Embryonic facial prominence (tissue), 1 donor: Measurements from ENCODE around the gene LAMP5.

Experiments used
- DNase-seq: peaks from one replicate; pipeline ENCODE4 v3.0.0-alpha.2; 2016; ENCODE audit errors: extremely low spot score

LAMP5 gene, protein sequence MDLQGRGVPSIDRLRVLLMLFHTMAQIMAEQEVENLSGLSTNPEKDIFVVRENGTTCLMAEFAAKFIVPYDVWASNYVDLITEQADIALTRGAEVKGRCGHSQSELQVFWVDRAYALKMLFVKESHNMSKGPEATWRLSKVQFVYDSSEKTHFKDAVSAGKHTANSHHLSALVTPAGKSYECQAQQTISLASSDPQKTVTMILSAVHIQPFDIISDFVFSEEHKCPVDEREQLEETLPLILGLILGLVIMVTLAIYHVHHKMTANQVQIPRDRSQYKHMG

DNA sequence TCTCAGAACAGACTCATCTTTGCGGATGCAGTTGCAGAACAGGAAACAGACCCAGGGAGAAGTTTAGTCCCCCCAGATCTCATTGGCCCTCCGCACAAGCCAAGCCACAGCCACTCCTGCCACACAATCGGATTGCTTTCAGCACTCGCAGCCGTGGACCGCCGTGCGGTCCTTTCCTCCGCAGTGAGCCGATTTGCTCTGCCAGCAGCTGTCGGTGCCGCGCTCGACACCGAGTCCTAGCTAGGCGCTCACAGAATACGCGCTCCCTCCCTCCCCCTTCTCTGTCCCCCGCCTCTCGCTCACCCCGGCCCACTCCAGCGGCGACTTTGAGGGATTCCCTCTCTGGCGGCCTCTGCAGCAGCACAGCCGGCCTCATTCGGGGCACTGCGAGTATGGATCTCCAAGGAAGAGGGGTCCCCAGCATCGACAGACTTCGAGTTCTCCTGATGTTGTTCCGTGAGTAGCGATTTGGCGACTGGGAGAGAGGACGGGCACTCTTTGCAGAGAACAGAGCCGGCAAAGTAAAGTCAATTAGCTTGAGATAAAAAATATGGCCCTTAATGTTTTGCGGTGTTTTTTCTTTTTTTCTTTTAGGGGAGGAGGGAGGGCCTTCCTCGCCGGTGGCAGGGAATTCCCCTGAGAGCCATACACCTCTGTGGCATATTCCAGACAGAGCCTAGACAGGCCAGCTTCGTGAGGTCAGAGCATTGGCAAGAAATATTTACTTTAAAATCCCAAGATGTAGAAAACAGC, at the start of gene LAMP5:
LAMP5 (plus strand) TSS at position 130 of the 753 bp plus-strand sequence; CDS start at position 393, 263 bp downstream.
- DNase-seq: peak; percentile 45

DNA sequence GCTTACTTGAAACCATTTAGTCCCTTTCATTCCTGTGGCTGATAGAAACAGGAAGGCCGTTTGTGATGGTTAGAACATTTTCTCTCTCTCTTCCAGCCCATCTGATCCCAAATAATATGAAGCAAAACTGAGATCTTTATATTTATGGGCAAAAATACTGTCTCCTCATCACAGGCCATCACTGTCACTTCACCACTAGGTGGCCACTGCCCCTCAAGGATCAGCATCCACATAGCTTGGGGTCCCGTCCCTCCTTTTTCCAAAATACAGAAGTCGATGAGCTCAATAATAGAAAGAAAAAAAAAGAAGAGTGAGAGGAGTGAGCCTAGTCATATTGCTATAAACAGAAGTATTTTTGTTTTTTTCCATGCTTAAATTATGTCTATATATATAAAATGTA, 46.4 kb upstream of the LAMP5 start:
- DNase-seq: no peak

DNA sequence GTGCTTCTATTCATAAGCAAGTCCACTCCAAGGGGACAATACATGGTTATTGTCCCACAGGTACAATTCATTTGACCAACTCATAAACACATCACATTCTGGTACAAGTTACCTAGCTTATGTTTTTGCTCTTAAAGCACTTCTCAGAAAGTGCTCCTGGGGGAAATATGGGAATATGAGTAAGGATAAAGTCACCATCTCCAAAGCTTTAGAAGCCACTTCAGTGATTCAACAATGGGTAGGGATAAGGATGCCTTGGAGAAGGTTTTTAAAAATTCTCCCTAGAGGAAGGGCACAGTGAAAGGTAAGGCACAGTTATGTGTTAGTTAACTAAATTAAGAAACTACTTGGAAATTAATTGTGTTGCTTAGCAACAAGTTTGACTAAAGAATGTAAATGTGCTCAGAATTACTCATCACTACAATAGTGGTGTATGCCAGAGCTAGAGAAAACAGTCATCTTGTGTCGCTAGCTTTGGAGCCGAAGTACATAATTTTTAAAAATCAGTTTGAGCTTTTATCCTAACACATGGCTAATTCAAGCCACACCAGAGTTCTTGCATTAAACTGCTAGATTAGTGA, 39.5 kb upstream of the LAMP5 start:
- DNase-seq: no peak

DNA sequence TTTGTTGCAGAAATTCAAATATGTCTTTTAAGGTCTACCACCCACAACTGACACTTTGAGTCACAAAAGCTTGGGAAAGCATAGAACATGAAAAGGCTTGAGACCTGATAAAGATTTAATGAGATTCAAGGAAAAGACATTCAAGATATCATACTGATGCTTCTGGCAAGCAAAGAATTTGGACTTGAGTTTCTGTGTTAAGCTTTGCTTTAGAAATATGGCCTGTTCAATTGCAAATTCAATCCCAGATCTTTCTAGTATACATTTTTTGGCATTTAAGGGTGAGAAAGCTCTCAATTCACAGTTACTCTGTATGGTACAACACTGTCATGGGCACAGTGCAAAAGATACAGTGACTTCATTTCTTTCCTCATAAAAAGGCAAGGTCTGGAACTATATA, 38.9 kb upstream of the LAMP5 start:
- no peak for DNase-seq

DNA sequence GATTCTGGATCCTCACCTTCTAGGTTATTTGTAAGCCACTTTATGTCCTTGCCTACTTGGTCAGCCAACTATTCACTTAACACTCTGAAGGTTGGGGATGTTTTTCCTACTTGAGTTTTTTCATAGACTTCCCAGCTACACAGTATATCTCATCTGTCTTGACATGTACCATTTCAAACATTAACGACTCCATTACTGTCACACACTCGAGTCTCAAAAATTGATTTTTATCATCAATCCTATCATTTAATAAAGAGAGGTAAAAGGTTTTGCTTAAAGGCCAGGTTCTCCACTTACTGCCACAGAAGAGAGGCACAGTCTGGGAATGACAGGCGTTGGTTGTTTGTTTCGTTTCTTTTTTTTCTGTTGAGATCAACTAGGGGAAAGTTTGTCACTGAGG, 38.2 kb upstream of the LAMP5 start:
- no peak for DNase-seq

DNA sequence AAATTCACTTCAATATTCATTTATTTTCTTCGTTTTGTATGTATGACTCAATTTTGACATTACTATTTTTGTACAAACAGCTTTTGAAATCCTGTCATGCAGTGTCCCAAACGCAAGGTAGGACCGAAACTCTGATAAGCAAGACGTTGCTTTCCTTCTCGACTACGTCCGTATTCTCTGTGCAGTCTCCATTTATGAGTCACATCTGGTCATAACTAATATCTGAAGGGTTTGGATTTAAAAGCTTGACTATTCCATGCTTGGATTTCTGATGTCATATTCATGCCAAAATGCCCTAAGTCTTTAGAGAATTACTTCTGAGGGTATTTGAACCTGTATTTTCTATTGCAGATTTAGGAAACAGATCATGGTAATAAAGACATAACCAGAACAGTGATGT, 37.8 kb upstream of the LAMP5 start:
- DNase-seq: no peak

DNA sequence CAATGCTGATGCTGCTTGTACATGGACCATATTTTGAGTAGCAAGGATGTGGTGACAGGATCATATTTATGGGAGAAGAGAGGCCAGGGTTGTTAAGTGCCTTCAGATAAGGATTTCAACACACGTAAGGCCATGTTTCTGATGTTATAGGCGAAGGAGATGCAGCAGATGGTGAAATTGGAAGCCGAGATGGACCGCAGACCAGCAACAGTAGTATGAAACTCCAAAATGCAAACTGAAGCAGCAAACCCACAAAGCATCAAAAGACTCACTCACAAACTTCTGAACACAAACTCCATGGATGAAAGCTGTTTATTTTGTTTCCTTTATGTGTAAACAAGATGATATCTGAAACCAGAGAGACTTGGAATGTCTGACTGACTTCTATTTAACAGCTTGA, 35.6 kb upstream of the LAMP5 start:
- no peak for DNase-seq

DNA sequence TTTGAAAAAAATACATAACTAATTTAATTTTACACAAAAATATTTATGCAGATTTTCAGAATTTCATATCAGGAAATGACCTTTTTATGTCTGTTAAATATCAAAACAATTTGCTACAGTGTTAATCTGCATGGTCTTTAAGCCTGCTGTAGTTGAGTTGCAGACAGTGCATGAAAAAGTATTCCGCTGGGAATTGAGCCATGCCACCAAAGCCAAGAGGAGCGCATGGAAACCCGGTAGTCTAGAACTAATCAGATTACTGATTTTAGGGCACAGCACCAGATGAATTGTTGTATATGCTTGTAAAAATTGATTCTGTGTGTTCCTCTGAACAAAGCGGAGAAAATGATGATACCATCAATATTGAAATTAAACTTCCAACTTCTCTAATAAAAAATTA, 34.3 kb upstream of the LAMP5 start:
- DNase-seq: no peak

DNA sequence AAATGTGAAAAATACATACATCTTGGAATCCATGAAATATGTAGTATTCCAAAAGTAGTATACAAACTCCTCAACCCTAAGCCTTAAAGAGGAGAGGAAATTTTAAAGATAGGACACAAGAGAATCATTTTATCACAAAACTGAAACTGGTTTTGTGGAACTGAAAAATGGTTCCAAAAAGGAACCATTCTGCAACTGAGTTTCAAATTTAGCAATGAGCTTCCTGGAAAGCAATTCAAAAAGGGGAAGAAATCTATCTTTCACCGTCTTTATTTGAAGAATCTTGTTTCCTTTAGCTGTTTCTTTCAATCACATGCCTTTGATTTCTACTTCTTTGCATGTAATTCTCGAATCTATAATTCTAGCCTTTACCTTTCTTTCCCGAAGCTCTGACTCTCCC, 32.2 kb upstream of the LAMP5 start:
- DNase-seq: no peak

DNA sequence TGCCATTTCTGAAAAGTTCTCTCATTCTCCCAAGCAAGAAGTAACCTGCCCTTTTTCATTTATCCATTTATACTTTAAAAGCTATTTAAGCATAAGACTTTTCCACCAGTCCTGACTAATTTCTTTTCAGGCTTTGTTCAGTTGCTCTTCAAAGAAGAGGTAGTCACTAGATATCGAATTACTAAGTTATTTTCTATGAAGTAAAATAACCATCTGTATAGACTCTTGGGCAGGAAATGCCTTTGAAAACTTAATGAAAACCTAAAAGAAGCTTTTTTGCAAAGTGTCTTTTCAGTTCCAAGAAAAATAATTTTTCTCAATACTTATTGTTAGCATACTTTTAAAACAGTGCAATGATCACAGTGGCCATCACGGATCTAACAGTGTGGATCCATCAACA, 31.3 kb upstream of the LAMP5 start:
- no peak for DNase-seq

DNA sequence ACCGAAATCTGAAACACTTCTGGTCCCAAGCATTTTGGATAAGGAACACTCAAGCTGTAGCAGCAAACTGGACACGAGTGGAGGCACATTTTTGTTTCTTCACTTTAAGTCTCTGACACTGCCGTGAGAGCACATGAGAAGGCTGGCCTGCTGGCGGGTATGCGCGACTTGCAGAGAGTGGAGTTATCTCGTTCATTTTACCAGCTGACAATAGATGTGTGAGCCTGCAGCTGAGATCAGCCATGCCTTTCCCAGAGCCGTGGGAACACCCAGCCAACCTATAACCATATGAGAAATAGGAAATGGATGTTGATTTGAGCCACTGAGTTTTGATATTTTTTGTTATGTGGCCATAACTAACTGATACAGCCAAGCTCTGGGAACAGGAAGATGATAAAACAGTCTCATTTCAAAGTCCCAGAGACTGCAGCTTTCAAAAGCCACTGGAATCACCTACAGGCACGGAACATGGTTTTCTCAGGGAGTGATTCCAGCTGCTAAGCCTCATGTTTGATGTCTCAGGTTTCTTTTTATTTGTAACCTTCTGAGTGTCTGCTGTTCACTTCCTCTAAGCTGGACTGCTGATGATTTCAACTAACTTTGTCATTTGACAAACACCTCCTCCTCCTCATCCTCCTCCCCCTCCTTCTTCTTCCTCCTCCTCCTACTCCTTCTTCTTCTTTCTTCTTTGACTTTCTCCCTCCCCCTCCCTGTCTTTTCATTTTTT, 28.6 kb upstream of the LAMP5 start:
- no peak for DNase-seq

DNA sequence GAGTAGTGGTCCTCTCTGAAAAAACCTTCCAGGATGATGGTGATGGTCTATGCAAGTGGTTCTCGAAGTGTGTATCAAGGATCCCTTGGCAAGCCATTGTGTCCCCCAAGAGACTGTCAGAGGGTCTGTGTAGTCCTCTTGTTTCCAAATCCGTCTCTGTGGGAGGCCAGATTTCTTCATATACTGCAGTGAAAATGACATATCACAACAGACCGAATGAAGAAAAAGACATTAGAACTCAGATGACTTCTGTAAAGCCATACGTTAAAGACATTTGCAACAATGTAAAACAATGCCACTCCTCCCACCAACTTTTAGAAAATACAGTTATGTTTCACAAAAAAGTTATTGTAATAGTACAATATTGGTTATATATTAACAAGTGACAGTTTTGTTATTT, 27.2 kb upstream of the LAMP5 start:
- no peak for DNase-seq

DNA sequence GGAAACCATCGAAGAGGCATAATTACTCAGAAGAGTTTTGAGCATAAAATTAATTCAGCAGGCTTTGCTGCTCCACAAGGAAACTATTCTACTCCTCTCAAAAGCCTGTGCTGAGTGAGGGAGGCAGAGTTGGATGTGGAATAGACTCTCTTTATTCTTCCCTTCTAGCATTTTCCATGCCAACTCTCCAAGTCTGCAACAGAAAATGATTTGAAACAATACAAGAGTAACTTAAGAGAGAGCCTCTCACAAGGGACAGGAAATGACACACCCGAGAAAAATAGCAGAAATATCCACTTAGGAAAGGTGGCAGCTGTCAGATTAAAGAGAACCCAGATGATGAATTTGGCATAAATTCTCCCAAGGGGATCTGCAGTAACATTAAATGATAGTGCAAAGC, 26.3 kb upstream of the LAMP5 start:
- DNase-seq: no peak

DNA sequence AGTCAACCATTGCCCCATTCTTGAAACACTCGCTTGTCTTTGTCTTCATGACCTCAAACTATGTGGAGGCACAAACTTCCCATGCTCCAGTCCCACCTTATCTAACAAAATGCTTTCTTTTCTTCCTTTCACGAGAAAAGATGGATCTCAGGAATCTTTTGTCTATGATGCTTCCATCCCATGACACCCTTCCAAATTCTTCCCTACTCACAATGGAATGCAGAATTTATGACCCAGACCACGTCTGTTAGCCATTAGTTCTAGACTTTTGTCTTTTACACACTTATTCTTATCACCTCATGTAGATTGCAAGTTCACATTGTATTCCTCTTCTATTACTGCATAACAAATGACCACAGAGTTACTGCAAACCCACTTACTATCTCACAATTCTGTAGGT, 24.2 kb upstream of the LAMP5 start:
- DNase-seq: no peak

DNA sequence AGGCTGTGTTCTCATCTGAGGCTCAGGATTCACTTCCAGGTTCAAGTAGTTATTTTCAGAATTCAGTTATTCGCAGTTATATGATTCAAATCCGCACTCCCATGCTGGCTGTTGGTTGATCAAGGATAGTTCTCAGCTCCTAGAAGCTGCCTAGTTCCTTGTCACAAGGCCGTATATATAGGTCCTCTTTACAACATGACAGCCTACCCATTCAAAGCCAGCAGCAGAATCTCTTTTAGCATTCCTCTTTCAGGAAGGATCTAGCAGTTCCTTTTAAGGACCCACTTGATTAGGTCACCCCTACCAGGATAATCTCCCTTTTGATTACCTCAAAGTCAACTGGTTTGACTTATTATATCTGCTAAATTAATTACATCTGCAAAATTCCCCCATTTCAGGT, 23.8 kb upstream of the LAMP5 start:
- DNase-seq: no peak

DNA sequence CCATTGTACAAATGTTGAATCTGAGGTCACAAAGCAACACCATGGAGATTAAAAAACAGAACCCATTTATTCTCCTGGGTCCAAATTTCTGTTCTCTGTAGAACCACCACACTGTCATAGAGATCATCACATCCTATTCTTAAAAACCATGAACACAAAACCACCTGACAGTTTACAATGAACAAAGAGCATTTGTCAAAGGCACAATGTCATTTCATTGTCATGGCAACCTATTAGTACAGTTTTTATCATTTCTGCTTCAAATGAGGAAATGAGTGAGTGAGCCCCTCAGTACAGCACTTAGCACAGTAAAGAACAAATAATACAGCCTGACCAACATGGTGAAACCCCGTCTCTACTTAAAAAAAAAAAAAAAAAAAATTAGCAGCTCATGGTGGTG, 23.1 kb upstream of the LAMP5 start:
- no peak for DNase-seq

DNA sequence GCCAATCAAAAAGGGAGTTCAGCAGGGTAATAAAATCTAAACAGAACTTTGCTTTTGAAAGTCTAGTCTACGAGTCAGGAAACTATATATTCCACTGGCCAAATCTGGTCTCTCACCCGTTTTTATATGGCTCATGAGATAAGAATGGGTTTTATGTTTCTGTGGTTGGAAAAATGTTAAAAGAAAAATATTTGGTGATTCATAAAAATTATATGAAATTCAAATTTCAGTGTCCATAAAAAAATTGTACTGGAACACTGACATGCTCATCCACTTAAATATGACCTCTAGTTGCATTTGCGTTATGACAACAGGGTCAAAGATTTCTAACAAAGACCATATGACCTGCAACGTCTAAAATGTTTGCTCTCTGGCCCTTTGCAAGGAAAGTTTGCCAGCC, 22.3 kb upstream of the LAMP5 start:
- DNase-seq: no peak

DNA sequence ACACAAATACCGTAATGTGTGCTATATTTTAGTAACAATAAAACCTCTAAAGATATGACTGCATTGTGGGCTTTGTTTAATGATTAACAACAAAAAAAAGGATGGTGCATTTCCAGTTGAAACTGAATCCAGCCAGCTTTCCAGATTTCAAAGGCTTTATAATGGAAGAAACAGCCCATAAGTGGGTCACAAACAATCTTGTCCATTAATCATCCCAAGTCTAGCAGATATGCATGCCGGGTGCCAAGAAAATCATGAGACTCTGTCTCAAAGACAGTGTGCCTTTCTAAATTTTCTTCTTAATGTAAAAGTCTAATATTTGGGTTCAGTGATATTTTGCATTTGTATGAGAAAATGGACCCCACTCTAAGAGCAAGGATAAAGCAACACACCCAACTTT, 20.6 kb upstream of the LAMP5 start:
- no peak for DNase-seq

DNA sequence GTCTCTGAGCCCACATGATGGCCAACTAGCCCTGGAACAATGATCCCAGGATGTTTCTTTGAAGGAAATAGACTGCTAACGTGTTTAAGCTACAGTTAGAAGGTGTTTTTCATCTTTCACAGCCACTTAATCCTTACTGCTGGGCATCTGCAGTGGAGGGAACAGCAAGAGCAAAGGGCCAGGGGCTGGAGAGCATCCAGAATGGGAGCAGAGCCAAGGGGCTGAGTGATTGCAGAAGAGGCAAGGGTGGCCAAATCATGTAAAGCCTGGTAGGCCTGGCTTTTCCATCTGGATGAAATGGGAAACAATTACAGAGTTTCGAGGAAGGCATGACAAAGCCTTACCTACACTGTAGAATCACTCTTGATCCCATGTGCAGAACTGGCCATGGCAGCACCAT, 18.7 kb upstream of the LAMP5 start:
- no peak for DNase-seq

DNA sequence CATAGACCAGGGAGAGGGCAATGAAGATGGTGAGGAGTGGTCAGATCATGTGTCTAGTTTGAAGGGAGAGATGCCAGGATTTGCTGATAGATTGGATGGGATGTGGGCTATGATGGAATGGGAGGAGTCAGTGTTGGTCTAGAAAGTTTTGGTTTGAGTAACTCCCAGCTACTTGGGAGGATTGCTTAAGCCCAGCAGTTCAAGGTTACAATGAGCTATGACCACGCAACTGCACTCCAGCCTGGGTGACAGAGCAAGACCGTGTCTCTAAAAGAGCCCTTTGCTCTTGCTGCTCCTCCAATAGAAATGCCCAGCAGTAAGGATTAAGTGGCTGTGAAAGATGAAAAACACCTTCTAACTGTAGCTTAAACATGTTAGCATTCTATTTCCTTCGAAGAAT, 18.2 kb upstream of the LAMP5 start:
- DNase-seq: no peak

DNA sequence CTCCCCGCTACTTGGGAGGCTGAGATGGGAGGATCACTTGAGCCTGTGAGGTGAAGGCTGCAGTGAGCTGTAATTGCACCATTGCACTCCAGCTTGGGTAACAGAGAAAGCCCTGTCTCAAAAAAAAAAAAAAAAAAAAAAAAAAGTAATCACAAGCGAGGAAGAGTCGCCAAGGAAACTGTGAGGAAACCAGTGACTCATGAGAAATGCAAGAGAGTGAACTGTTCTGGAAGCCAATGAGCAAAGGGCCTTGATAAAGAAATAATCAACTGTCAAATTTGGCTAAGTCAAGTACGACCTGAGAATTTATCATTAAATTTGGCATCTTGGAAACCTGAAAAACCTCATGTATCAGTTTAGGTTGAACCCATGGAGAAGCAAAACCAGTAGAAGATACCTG, 16.1 kb upstream of the LAMP5 start:
- no peak for DNase-seq

DNA sequence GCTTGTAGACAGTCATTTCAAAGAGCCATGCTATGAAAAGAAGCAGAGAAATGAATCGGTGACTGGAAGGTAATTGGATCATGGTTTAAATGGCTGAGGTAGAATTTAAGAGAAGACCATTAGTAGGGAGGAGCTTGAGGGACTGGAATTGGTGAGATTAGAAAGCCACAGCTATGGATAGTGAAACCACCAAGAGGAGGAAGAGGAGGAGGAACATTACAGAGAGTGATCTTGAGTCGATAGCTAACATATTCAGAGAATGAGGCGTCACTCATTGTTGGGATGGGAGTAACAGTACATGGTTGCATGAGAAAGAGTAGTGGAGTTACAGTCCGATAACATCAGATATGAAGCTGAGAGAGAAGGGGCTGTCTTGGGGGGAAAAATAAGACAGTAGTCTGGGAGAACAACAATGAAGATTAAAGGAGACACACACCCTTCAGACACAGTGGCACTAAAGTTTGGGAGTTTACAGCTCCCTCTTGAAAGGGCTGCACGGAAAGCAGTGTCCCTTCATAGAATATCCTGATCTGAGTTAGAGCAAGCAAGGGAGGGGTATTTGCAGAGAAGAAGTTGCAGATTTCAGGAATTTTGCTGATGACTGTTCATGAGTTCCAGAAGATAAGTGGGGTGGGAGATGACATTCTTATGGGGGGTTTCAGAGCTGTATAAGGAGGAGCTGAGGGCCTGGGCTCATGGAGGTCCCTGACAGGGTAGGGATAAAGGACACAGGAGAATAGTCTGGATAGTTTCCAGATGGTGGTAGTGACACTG, 15.1 kb upstream of the LAMP5 start:
- DNase-seq: no peak
